GM19468 (cell line): ENCODE data around the gene GTF2F2.

ENCODE experiments used
- ATAC-seq: cut with Tn5 transposase; IDR thresholded peaks from one replicate; pipeline ENCODE4 v1.9.1; 2021; ENCODE audit warnings: mild to moderate bottlenecking, moderate library complexity, moderate number of reproducible peaks; ENCODE audit not compliant: unreplicated experiment; ENCODE audit errors: extremely low read depth

The GTF2F2 gene

DNA sequence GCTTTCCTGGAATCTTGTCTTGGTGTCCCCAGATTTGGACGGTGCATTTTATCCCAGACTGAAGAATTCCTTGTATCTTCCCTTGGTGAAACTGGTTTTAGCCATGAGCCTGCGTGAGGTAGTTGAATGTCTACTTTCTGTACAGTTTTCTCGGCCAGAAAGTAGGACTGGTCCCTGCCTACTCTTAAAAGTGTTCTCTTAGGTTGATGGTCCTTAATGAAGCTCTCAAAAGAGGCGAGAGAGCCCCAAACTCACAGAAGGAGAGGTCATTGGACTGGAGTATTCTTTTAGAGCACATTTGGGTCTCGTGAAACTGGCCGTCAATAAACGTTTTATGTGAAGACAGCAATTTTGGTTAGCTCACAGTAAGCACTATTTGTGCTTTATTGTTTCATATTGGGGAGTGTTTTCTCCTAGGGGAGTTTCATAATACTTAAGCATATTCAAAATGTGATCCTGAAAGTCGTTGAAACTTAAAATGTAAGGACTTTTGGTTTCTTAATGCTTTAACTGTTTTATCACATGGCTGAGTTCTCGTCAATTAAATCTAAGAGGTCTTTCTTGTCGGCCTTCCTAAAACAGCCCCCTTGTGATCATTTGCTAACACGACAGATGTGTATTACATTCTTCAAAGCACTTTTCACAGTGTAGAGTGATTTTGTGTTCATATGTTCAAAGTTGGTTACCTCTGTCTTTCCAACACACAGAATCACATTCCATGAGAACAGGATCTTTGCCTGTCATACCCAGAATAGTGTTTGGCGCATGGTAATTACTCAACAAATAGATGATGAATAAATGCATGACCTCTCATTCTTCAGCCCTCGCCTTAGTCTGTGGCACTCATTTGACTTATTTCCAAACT lies 889 bp downstream of the GTF2F2 start:
- ATAC-seq: no peak

DNA sequence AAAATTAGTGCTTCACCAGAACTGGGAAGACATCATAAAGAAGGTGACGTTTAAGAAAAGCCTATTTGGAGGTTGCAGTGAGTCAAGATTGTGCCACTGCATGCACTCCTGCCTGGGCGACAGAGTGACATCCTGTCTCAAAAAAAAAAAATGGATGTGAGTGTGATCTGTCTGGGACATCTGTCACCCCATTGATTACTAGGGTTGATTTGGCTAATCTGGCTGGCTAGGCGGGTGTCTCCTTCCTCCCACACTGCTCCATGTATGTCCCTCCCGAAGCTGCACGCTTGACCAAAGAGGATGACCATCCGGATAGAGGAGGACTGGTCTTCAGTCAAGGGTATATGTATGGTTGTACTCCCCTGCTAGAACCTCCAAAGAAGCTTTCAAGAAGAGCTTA lies 2.6 kb downstream of the GTF2F2 start:
- no peak for ATAC-seq

DNA sequence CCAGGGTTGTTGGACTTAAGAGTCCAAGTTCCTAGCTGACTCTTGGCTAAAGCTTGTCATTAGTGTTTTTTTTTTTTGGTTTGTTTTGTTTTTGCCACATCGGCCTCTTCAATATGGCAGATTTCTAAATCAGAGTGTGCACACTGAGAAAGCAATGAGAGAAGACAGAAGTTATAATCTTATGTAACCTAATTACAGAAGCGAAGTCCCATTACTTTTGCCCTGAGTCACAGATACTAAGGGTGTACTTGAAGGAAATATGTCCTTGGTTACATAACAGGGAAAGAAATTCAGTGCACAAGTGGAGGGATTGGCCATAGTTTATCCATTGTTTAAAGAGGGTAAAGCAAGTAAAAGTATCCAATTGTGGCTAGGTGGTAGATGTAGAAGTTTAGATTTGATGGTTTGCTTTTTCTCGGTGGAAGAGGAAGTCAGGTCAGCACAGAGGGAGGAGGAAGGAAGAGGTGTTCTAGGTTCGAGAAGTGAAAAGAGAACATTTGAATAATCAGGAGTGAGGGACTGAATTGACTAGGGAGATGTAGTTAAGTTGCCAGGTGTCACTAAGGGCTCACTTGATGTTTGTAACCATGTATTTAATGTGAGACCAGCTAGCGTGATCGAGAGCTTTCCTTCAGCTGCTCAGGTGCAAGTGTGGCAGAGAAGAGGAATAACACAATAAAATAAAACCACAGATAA lies 12.2 kb downstream of the GTF2F2 start:
- peak; percentile 63 for ATAC-seq

DNA sequence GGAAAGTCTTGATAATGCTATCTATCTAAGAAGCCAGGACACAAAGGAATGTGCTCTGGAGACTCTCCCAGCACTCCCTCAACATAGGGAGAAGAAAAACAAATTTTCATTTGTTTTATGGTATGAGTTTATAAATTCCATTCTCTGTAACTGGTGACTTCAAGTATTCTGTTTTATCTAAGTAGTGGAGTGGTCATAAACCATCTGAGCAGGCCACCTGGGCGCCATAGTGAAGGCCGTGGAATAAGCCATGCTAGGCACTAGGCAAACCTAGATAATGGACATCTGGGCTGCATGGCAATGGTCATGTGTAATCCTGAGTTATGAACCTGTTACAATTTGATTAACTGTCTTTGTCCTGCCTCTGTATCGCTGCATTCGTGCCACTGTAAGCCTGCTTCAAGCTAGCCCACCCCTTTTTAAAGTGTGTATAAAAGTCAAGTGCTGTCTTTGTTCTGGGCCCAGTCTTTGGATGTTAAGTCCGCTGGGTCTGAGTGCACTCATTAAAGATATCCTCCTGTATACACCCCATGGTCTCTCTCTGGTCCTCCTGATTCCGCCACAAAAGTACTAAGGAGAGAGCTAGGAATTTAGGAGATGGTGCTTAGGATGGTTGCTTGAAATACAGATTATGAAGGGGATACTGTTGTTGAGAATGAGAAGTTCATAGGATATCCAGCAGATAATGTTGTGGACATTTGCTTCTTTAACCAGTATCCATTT lies 13.2 kb downstream of the GTF2F2 start:
- no peak for ATAC-seq

DNA sequence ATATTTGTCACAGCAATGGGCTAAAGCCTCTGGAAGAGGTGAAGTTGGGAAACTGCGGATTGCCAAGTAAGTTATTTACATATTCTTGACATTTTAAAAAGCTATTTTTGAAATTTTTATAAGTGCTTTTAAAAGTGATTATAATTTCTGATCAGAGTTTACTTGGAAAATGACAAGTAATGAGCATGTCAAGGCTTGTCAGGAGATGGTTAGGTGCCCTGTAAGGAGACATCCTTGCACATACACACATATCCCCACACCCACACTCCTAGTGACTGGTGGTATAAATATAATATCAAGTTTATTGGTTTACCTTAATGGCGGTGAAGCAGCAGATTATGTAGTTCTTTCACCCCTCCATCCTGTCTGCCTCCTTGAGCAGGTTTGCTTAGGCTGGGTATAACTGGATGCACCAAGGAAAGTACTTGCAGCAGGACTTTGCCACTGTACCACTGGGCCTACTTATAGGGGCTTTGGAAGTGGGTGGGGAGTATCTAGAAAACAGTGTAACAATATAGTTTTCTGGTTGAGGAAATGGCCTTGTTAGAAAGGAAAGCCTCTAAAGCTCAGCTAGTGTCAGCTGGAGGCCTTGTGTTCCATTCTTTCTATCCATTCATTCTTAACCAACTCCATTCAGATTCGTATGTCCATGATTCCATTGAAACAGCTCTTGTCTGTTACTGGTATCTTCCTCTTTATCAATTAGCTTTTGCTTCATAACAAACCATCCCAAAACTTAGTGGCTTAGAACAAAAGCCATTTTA lies 16.6 kb downstream of the GTF2F2 start:
- no peak for ATAC-seq

DNA sequence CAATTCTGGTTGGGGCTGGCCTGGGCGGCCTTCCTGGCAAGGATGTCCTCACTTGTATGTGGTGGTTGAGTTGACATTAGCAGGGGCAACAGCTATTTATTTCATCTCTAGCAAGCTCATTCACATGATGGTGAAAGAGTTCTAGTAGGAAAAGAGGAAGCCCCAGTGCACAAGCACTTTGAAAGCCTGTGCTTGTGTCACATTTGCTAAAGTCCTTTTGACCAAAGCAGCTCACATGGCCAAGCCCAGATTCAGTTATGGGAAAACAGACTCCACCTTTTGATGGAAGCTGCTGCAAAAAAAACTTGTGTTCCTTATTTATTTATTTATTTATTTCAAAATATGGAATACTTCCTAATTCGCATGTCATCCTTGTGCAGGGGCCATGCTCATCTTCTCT lies 17.2 kb downstream of the GTF2F2 start:
- no peak for ATAC-seq

DNA sequence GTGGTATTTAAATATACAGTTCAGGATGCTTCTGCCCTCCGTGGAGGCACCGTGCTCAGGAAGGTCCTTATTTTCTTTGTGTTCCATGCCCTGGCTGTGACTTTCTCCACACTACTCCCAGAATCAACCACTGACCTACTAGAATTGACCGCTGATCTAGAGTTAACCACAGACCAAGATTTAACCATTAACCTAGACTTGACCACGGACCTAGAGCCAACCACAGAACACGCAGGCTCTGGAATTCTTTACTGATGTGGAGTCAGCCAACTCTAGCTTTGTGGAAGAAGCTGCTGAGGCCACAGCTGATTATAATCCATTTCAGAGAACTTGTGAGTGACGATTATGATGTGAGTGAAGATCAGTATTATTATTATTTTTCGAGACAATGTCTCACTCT lies 18.0 kb downstream of the GTF2F2 start:
- ATAC-seq: no peak

DNA sequence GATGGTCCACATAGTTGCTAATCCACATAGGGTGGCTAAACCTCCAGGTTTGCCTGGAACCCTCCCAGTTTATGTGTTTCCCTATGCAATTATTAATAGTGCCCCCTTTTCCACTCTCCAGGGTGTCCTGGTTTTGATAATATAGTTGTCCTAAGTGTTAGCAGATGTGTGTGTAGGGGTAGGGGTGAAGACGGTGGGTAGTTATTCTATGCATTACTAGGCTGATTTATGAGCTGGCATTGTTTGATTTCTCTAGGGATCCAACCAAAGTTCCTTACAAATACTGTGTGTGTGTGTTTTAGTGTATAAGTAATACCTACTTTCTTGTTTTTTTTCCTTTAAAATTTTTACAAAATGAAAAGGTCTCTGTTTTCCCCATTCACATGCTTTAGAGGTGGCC lies 21.1 kb downstream of the GTF2F2 start:
- no peak for ATAC-seq

DNA sequence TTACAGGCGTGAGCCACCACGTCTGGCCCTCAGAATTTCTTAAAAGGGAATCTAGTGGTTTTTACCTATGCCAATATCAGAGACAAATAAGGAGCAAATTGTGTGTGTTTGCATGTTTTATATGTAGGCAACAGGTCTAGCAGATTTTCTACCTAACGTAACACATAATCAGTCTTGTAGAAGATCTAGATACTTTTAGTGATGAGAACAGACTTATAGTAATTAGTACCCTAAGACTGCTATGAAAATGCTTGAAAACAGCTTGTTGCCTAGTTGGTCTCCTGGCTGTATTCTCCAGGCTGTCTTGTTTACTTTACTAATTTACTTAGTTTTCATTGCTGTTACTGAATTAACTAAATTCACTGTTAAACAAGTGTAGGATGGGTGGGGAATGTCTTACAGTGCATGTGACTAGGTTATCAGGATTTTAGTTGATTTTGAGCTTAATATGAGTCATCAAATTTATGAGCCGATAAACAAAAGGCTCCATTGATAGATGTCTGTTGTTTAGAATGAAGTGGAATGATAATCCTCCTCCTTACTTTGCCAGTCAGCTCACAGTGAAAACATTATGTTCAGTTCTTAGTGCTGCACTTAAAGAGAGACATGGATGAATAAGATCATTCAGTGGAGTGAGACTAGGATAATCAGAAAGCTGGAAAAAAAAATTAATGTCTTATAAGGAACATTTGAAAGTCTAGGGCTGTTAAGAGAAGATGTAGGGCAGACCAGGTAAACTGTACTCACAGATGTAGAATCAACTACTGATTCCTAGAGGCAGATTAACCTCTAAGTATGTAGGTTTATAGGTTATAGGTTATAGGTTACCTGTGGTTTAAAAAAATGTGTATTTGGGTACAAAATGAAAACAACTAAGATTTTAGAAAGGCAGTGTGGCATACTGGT lies 22.4 kb downstream of the GTF2F2 start:
- ATAC-seq: no peak

DNA sequence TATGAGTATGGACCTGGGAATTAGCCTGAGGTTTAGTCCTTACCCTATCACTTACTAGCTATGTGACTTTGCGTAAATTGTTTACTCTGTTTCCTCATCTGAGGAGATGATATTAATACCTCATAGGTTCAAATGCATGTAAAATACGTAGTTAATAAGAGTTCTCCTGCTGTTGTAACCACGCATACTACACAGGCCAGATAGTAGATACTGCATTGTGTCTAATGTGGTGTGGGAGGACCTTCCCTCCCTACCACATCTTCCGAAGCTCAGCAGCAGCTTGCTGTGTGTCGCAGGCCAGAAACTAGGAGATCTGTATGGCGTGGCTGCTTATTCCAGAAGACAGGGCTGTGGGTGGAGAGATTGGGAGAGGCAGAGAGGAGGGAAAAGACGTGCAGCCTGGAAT lies 23.0 kb downstream of the GTF2F2 start:
- ATAC-seq: no peak

DNA sequence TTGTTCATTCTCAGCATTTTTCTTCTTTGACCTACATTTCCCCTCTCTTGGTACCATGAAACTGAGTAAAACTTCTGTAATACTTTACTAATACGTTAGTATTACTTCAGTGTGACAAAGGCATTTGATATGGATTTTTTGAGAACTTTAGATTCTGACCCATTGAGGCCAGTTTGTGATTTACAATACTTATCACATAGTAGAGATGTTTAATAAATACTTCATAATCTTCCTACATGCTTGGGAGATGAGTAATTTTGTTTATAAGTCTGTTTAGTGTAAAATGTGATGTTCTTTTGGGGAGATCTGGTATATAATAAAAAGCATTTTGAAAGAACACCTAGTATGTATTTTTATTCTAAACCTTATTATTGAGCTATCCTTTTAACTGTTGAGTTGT lies 29.7 kb downstream of the GTF2F2 start:
- no peak for ATAC-seq

DNA sequence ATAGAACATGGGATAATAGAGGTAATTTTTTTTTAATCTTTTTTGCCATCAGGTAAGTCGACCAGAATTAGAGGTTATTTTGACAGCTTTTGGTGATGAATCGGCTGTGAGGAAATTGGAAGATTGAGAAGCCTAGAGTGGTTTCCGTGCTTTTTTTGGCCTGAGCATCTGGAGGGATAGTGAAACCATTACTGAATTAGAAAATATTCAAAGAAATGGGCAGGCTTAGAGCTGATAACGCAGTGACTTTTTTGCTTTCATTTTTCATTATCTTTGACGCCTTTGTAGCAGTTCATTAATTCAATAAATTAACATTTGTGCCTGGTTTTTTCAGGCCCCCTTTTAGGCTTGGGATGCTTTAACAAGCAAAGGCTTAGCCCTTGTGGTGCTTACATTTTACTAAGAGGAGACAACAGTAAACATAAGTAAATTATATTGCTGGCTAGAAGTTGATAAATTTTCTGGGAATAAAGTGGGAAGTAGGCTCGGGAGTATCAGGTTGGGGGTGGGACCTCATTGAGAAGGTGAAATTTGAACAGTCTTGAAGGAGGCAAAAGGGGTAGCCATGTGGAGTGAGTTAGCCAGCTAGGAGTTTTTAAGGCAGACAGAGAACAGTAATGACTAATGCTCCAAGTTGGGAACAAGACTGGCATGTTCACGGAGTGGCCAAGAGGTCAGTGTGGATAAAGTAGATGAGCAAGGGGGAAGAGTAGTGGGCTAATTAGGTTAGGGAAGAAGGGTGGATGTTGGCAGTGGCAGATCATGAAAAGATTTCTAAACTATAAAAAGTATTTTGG lies 36.5 kb downstream of the GTF2F2 start:
- no peak for ATAC-seq

DNA sequence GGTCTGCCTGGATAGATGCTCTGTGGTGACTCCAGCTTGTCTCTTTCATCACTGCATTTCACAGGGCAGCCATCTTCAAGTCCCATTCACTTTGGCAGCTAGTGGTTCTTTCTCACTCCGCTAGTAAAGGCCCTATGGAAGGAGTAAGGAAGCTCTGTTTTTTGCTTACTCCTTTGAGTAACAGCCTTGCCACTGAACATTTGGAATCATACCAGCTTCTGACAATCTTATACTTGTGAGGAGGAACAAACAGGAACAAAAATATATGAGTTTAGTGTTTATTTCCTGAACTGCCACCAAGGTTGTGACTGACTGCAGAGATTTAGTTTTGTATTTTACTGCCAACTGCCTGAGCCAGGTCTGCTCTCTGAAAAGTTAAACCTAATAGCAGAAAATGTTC lies 41.9 kb downstream of the GTF2F2 start:
- no peak for ATAC-seq

DNA sequence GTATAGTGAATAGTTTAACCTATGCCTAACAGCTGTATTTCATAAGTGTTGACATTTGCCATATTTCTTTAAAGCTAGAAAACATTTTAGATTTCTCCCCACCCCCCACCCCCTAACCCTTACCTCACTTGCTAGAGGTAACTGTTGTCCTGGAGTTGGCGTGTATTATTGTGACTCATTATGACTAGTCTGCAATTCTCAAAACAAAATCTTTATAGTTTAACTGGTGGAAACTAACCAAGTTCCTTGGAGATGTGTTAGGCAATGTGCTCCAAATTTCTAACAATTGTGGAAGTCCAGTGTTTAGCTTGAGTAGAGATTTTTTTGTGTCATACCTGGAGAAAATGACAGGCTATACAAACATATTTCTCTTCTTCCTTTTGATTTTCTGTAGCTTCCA lies 42.5 kb downstream of the GTF2F2 start:
- no peak for ATAC-seq

DNA sequence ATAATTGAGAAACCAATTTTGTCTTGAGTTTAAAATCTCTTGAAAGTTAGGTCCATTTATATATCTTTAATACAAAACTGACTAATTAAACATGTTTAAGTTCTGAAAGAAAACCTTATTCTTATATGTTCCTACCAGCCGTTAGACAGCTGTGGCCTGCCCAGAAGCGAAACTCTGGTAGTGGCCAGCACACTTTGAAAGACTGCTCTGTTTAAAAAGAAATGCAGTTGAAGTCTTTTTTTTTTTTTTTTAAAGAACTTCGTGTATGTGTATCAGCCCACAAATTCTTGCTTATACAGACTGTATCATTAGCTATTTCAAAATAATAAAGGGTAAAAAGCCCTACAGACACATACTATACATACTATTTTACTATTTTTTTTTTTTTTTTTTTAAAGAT lies 46.5 kb downstream of the GTF2F2 start:
- ATAC-seq: no peak

DNA sequence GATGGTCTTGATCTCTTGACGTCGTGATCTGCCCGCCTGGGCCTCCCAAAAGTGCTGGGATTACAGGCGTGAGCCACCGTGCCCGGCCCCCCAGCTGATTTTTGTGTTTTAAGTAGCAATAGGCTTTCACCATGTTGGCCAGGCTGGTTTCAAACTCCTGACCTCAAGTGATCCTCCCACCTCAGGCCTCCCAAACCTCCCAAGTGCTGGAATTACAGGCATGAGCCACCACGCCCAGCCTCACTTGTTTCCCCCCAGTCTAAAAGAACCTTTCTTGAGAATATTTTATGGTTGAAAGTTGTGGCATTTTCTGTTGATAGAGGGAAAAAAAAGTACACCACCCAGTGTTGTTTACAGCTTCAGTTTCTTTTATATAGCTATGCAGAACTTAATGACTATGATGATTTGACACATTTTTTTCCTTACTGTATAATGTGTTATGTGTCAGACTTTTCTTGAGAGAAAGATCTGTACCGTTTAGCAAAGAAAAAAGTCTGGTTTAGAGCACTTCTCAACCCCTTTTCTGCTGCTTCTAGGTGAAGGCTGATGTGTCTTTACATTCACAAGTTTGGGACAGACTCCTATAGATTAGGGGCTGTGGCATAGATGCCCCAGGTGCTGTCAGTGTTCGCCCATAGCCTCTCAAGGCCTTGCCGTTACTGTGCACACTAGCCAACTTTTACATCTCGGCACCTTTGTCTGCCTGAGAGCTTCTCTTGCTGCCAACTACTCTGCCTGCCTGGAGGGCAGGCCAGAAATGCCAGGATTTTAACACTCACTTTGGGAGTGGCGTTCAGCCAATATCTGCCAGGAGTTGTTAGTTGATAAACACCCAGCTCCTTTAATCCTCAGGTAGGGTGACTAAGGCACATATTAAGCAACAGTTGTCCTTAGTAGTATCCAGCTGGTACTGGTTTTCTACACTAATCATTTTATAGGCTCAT lies 47.6 kb downstream of the GTF2F2 start:
- ATAC-seq: no peak

DNA sequence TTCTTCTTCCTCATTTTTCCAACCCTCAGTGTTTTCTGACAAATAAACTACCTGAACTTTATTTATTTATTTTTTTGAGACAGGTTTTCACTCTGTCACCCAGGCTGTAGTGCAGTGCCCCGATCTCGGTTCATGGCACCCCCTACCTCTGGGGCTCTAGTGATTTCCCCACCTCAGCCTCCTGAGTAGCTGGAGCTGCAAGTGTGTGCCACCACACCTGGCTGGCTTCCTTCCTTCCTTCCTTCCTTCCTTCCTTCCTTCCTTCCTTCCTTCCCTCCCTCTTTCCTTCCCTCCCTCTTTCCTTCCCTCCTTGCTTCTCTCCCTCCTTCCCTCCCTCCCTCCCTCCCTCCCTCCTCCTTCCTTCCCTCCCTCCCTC lies 48.2 kb downstream of the GTF2F2 start:
- ATAC-seq: no peak

DNA sequence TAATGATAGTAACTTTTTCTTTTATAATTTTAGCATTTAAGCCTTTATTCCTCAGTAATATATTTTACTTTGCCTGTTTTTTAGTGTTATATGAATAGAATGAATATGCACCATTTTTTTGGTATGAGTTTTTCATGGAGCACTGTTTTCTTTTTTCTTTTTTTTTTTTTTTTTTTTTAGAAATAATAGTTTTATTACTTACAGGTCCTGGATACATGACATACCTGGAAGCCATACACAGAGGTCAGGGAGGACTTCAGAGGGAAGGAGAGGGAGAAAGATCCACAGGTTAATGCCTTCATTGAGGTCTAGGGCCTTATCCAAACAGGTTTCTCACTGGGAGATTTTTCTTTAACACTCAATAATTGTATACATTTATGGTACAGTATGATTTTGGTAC lies 54.2 kb downstream of the GTF2F2 start:
- no peak for ATAC-seq
